ENCODE measurements around the gene CCR6. TPM values are rescaled to one million over a fixed set of nuclear protein-coding genes. Genes with fewer than 3 reads are reported as not detected.

The CCR6 gene
- total RNA-seq, 6 experiments from 2014 or later = not detected

DNA sequence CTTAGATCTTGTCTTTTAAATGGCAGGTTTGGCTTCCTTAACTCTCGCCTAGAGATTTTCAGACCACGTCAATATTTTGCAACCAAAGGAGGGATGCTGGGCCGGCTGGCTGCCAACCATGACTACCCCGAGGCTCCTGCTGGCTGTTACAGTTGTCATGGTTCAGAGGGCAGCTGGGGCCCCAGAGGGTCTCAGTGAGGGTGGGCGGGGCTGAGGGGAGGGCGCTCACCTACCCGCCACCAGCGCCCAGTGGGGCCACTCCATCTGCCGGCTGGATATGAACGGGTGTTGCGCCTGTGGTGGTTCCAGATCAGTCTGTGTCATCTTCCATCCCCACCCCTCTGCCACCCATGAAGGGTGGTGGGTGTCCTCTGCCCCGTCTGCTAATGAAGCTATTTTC lies 22.6 kb downstream of the CCR6 start:
- Mint-ChIP-seq H3K27ac (no peak overlapping the region), H3K4me3 (no peak overlapping the region), H3K4me1 (ENCODE audit: low read depth) (no peaks in the 10 kb centered on the region), H3K27me3 (ENCODE audit: insufficient read depth) (peaks cover 7% of the 10 kb centered on the region), H3K36me3 (ENCODE audit: low read depth) (peaks cover 7% of the 10 kb centered on the region), H3K9me3 (peaks cover 51% of the 10 kb centered on the region)
- no peak for DNase-seq
- TF ChIP-seq CTCF (IDR thresholded peaks at IDR 0.05) = no peak

DNA sequence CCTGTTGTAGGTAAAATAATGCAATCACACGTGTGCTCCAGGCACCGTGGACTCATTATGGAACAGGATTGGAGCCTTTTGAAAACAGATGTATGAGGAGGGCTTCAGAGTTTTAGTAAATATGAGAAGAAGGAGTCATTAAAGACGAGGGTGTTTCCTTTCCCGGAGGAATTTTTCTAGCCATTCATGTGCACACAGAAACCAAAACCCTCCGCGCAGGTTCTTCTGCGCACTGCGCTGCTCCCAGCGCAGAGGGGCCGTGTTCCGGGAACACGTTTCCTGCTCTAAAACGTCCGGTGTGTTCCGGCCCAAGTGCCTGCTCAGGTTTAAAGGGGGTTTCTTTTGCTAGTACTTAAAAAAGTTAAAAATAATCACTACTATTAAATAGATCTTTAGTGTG lies 23.2 kb downstream of the CCR6 start:
- peaks cover 12% of the 10 kb centered on the region for H3K36me3 Mint-ChIP-seq (ENCODE audit: low read depth)
- peaks cover 5% of the 10 kb centered on the region for H3K27me3 Mint-ChIP-seq (ENCODE audit: insufficient read depth)
- DNase-seq = no peak
- H3K9me3 Mint-ChIP-seq = peaks cover 52% of the 10 kb centered on the region
- H3K4me3 Mint-ChIP-seq = no peak overlapping the region
- TF ChIP-seq CTCF (IDR thresholded peaks at IDR 0.05) = no peak
- no peak overlapping the region for H3K27ac Mint-ChIP-seq
- no peaks in the 10 kb centered on the region; the same call in 1 of the 2 replicates for H3K4me1 Mint-ChIP-seq (ENCODE audit: low read depth)

DNA sequence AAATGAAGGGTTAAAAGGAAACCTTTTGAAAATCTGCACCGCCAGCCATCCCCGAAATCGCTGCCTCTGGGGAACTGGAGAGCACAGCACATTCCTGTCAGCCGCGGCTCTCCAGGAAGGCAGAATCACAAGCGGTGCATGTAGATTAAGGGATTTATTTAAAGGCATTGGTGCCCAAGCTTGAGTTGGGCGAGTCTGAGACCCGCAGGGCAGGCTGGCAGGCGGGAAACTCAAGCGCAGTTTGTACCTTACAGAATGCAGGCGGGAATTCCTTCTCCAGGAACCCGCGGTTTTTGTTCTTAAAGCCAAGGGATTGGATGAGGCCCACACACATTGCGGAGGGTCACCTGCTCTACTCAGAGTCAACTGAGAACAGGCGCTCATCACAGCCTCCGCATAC lies 24.1 kb downstream of the CCR6 start:
- no peak for DNase-seq
- TF ChIP-seq CTCF (IDR thresholded peaks at IDR 0.05) = no peak
- peaks cover 50% of the 10 kb centered on the region for H3K9me3 Mint-ChIP-seq
- no peaks in the 10 kb centered on the region; the same call in 1 of the 2 replicates for H3K4me1 Mint-ChIP-seq (ENCODE audit: low read depth)
- peaks cover 5% of the 10 kb centered on the region for H3K27me3 Mint-ChIP-seq (ENCODE audit: insufficient read depth)
- H3K27ac Mint-ChIP-seq = no peak overlapping the region
- peaks cover 14% of the 10 kb centered on the region for H3K36me3 Mint-ChIP-seq (ENCODE audit: low read depth)
- H3K4me3 Mint-ChIP-seq = no peak overlapping the region

- DNase-seq = no peak
- TF ChIP-seq CTCF (IDR thresholded peaks at IDR 0.05) = no peak
- Mint-ChIP-seq H3K36me3 (ENCODE audit: low read depth) (peaks cover 14% of the 10 kb centered on the region), H3K9me3 (peaks cover 54% of the 10 kb centered on the region), H3K27ac (no peak overlapping the region), H3K27me3 (ENCODE audit: insufficient read depth) (peaks cover 5% of the 10 kb centered on the region), H3K4me3 (no peak overlapping the region), H3K4me1 (ENCODE audit: low read depth) (no peaks in the 10 kb centered on the region; the same call in 1 of the 2 replicates)
Observed at GRCh38 chr6:167148021-167148420, 25.1 kb downstream of the CCR6 start.

DNA sequence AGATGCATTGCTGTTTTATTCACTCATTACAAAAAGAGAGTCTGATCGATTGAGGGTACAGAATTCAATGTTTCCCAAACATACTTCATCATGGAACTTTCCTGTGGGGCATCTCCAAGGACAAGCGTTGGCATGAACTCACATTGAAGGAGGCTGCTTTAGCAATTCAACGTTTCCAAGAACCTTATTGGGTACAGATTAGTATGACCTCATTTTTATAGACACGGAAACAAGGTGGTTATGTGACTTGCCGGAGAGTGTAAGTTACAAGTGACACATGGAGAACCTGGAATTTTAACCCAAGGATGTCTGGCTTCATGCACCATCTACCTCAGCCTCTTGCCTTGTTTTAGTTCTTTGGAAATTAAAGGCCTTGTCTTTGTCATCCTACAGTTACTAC lies 26.1 kb downstream of the CCR6 start:
- H3K27ac Mint-ChIP-seq = no peak overlapping the region
- no peak for DNase-seq
- peaks cover 14% of the 10 kb centered on the region for H3K36me3 Mint-ChIP-seq (ENCODE audit: low read depth)
- H3K4me1 Mint-ChIP-seq (ENCODE audit: low read depth) = no peaks in the 10 kb centered on the region; the same call in 1 of the 2 replicates
- peaks cover 5% of the 10 kb centered on the region for H3K27me3 Mint-ChIP-seq (ENCODE audit: insufficient read depth)
- no peak for TF ChIP-seq CTCF (IDR thresholded peaks at IDR 0.05)
- H3K4me3 Mint-ChIP-seq = no peak overlapping the region
- H3K9me3 Mint-ChIP-seq = peaks cover 51% of the 10 kb centered on the region

Measured in HFFc6 (cell line).